Panc1 (cell line): ENCODE results near the gene TRO. TPM values are rescaled to one million over a fixed set of nuclear protein-coding genes. Genes with fewer than 3 reads are reported as not detected.

ENCODE experiments used
- ATAC-seq: fragments of 200-7000 bp; cut with Tn5 transposase; 2 replicates; pipeline ENCODE4 v1.9.1; 2020; ENCODE audit warnings: mild to moderate bottlenecking, moderate library complexity
- BruUV-seq: library from RNA; stranded (reverse); fragments of 400-500 nt; replicated peaks from 2 replicates; lab custom pipeline; 2021; lab: Mats Ljungman, UMichigan
- CTCF ChIA-PET: fragments of 300-600 bp; sonication (Branson Sonifier 250); formaldehyde crosslinking; loops from one replicate; lab custom pipeline; 2022; ENCODE audit warnings: antibody characterized with exemption; lab: Charles Lee
- POLR2A ChIA-PET: fragments of 300-600 bp; sonication (Branson Sonifier 250); formaldehyde crosslinking; loops from one replicate; lab custom pipeline; 2022; ENCODE audit warnings: antibody characterized with exemption; lab: Charles Lee
- DNase-seq: peaks from one replicate; pipeline ENCODE4 v3.0.0-alpha.2; 2010; ENCODE audit warnings: low read depth, low spot score
- H3K27ac ChIP-seq: 2 replicates; pipeline ENCODE4 v1.5.1; 2011; ENCODE audit warnings: mild to moderate bottlenecking, low read length, inconsistent platforms
- H3K27me3 ChIP-seq: fragments of 200-500 bp; sonication (Bioruptor generic); 2 replicates; pipeline ENCODE4 v1.6.0; 2014; ENCODE audit warnings: low read length, inconsistent platforms; ENCODE audit not compliant: control insufficient read depth, insufficient read depth
- H3K36me3 ChIP-seq: fragments of 200-500 bp; sonication (Bioruptor generic); 2 replicates; pipeline ENCODE4 v1.5.1; 2014; ENCODE audit warnings: inconsistent platforms, mild to moderate bottlenecking, low read length, moderate library complexity; ENCODE audit not compliant: control insufficient read depth, insufficient read depth
- H3K4me1 ChIP-seq: 2 replicates; pipeline ENCODE4 v1.5.1; 2011; ENCODE audit warnings: inconsistent platforms, mild to moderate bottlenecking, low read length, moderate library complexity; ENCODE audit not compliant: control insufficient read depth, insufficient read depth
- H3K4me3 ChIP-seq, 2 experiments: 2 replicates each; pipeline ENCODE4 v1.5.1; 2011 to 2012; ENCODE audit warnings: low read depth in 2 of 2, low read length in 2 of 2, mild to moderate bottlenecking in 2 of 2, inconsistent platforms in 1 of 2, moderate library complexity in 1 of 2
- H3K9me3 ChIP-seq: fragments of 200-500 bp; sonication (Bioruptor generic); 2 replicates; pipeline ENCODE4 v1.5.1; 2014; ENCODE audit warnings: low read depth, mild to moderate bottlenecking, inconsistent platforms, low read length, moderate library complexity; ENCODE audit not compliant: control insufficient read depth, insufficient read depth
- POLR2AphosphoS5 ChIP-seq: IDR thresholded peaks from 2 replicates; pipeline ENCODE4 v1.6.1; 2012; ENCODE audit warnings: mild to moderate bottlenecking, low read depth, low read length, moderate library complexity
- SIN3A ChIP-seq: IDR thresholded peaks from 2 replicates; pipeline ENCODE4 v1.6.1; 2012; ENCODE audit warnings: low read depth, mild to moderate bottlenecking, low read length, moderate library complexity, borderline replicate concordance; ENCODE audit not compliant: insufficient read depth
- TCF7L2 ChIP-seq: IDR thresholded peaks from 2 replicates; pipeline ENCODE4 v1.6.1; 2011; ENCODE audit warnings: mild to moderate bottlenecking, low read depth, low read length, inconsistent platforms
- in situ Hi-C: cut with HindIII; loops from 2 replicates; pipeline ENCODE4 v1.10.0; 2016; ENCODE audit warnings: low sequenced_read_pairs, low pct_unique_long_range_greater_than_20kb
- intact Hi-C: fragments of 100-400 bp; cut with micrococcal nuclease; formaldehyde crosslinking; loops from one replicate; pipeline ENCODE4 v1.10.0; 2022; ENCODE audit not compliant: unreplicated experiment
- total RNA-seq: library from RNA; stranded (reverse); gene quantifications from one replicate; pipeline ENCODE4 v1.2.1, GENCODE V29; 2021; ENCODE audit not compliant: unreplicated experiment
- TF ChIP-seq, protein P1 (sequence below): fragments of 450-650 bp; IDR thresholded peaks from 2 replicates; pipeline ENCODE4 v1.5.1; 2017; ENCODE audit warnings: mild to moderate bottlenecking
- TF ChIP-seq, protein P2 (sequence below), 2 experiments: IDR thresholded peaks; 2 replicates each; pipeline ENCODE4 v1.6.1; 2011 to 2012; ENCODE audit warnings: low read depth in 2 of 2, control low read depth in 1 of 2, low read length in 1 of 2, mild to moderate bottlenecking in 1 of 2, moderate library complexity in 1 of 2; ENCODE audit not compliant: insufficient read depth in 1 of 2

The TRO gene
- total RNA-seq, 1 experiment from 2014 or later, result 2.4 TPM

DNA sequence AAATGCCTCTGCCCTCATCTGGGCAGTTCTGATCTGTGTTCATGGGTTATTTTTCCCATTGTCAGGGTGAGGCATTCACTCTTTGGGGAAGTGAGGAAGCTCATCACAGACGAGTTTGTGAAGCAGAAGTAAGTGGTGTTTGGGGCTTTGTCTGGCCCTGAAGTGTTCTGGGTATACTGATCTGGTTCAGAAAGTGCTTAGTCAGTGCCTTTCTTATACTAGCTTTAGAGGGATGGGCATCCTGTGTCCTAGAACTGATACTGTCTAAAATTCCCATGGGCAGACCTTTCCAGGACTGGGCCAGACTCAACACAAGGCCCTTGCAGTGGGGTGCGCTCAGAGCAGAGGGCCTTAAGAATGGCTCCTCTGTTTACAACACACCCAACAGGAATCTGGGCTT, 6.4 kb downstream of the TRO start:
- Histone ChIP-seq H3K27me3 (no peaks in the 10 kb centered on the region), H3K9me3 (no peaks in the 10 kb centered on the region), H3K36me3 (no peaks in the 10 kb centered on the region), H3K4me3 (no peak overlapping the region), H3K4me1 (no peaks in the 10 kb centered on the region), H3K27ac (no peak overlapping the region)
- TF ChIP-seq SIN3A (no peak), POLR2AphosphoS5 (no peak), TCF7L2 (no peak)
- TF ChIP-seq, protein P1, sequence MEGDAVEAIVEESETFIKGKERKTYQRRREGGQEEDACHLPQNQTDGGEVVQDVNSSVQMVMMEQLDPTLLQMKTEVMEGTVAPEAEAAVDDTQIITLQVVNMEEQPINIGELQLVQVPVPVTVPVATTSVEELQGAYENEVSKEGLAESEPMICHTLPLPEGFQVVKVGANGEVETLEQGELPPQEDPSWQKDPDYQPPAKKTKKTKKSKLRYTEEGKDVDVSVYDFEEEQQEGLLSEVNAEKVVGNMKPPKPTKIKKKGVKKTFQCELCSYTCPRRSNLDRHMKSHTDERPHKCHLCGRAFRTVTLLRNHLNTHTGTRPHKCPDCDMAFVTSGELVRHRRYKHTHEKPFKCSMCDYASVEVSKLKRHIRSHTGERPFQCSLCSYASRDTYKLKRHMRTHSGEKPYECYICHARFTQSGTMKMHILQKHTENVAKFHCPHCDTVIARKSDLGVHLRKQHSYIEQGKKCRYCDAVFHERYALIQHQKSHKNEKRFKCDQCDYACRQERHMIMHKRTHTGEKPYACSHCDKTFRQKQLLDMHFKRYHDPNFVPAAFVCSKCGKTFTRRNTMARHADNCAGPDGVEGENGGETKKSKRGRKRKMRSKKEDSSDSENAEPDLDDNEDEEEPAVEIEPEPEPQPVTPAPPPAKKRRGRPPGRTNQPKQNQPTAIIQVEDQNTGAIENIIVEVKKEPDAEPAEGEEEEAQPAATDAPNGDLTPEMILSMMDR, result no peak
- TF ChIP-seq, protein P2, sequence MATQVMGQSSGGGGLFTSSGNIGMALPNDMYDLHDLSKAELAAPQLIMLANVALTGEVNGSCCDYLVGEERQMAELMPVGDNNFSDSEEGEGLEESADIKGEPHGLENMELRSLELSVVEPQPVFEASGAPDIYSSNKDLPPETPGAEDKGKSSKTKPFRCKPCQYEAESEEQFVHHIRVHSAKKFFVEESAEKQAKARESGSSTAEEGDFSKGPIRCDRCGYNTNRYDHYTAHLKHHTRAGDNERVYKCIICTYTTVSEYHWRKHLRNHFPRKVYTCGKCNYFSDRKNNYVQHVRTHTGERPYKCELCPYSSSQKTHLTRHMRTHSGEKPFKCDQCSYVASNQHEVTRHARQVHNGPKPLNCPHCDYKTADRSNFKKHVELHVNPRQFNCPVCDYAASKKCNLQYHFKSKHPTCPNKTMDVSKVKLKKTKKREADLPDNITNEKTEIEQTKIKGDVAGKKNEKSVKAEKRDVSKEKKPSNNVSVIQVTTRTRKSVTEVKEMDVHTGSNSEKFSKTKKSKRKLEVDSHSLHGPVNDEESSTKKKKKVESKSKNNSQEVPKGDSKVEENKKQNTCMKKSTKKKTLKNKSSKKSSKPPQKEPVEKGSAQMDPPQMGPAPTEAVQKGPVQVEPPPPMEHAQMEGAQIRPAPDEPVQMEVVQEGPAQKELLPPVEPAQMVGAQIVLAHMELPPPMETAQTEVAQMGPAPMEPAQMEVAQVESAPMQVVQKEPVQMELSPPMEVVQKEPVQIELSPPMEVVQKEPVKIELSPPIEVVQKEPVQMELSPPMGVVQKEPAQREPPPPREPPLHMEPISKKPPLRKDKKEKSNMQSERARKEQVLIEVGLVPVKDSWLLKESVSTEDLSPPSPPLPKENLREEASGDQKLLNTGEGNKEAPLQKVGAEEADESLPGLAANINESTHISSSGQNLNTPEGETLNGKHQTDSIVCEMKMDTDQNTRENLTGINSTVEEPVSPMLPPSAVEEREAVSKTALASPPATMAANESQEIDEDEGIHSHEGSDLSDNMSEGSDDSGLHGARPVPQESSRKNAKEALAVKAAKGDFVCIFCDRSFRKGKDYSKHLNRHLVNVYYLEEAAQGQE (IDR thresholded peaks at IDR 0.05; ENCODE audit: insufficient read depth in 1 of 2, low read depth in 2 of 2, low read length in 1 of 2), result no peak
- ATAC-seq, result no peak
- no TSS peak for BruUV-seq
- in situ Hi-C loops, result no loop called here
- CTCF ChIA-PET, result interaction anchor here (0.6 kb wide), 1 partner anchor 1004 kb away, joined by 4 read pairs; no protein-coding TSS in a partner anchor
- intact Hi-C loops, result no loop called here
- POLR2A ChIA-PET, result no interaction called here
- no peak for DNase-seq

DNA sequence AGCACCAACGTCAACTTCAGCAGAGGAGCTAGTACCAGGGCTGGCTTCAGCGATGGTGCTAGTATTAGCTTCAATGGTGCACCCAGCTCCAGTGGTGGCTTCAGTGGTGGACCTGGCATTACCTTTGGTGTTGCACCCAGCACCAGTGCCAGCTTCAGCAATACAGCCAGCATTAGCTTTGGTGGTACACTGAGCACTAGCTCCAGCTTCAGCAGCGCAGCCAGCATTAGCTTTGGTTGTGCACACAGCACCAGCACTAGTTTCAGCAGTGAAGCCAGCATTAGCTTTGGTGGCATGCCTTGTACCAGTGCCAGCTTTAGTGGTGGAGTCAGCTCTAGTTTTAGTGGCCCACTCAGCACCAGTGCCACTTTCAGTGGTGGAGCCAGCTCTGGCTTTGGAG, 8.3 kb downstream of the TRO start:
- no TSS peak for BruUV-seq

More for the DNA sequence above, 8.3 kb downstream of the TRO start:
- CTCF ChIA-PET, result no interaction called here
- Histone ChIP-seq H3K4me1 (no peaks in the 10 kb centered on the region), H3K9me3 (no peaks in the 10 kb centered on the region), H3K27me3 (no peaks in the 10 kb centered on the region), H3K27ac (no peak overlapping the region), H3K36me3 (no peaks in the 10 kb centered on the region), H3K4me3 (no peak overlapping the region)
- DNase-seq, result no peak
- POLR2A ChIA-PET, result no interaction called here
- TF ChIP-seq TCF7L2, result no peak
- TF ChIP-seq, protein P1, result no peak
- no peak for TF ChIP-seq POLR2AphosphoS5
- no peak for TF ChIP-seq SIN3A
- TF ChIP-seq, protein P2 (IDR thresholded peaks at IDR 0.05; ENCODE audit: insufficient read depth in 1 of 2, low read depth in 2 of 2, low read length in 1 of 2), result no peak
- intact Hi-C loops, result no loop called here
- no peak for ATAC-seq
- in situ Hi-C loops, result no loop called here
